OCI-LY1 (cell line): ENCODE results near the gene LMOD3.

Experiments
- H2AFZ ChIP-seq: fragments of 200-600 bp; sonication (generic), shearing (Covaris generic); 2 replicates; pipeline ENCODE4 v1.6.0; 2014; ENCODE audit warnings: antibody characterized with exemption, mild to moderate bottlenecking, low read length
- H3F3A ChIP-seq: fragments of 200-600 bp; sonication (generic), shearing (Covaris generic); 2 replicates; pipeline ENCODE4 v1.6.0; 2014; ENCODE audit warnings: mild to moderate bottlenecking, antibody characterized with exemption, low read length, moderate library complexity; ENCODE audit not compliant: insufficient read depth
- H3K27ac ChIP-seq: fragments of 200-600 bp; sonication (generic); 2 replicates; pipeline ENCODE4 v1.5.1; 2014; ENCODE audit warnings: low read length, mixed run types, mild to moderate bottlenecking, low read depth; ENCODE audit not compliant: poor library complexity, severe bottlenecking
- H3K27me3 ChIP-seq: fragments of 200-600 bp; sonication (generic); 2 replicates; pipeline ENCODE4 v1.6.0; 2014; ENCODE audit warnings: antibody characterized with exemption, mild to moderate bottlenecking, low read length, moderate library complexity; ENCODE audit not compliant: insufficient read depth
- H3K36me3 ChIP-seq: fragments of 200-600 bp; sonication (generic); 2 replicates; pipeline ENCODE4 v1.6.1; 2014; ENCODE audit warnings: mild to moderate bottlenecking, antibody characterized with exemption, low read length, moderate library complexity, mixed read lengths; ENCODE audit not compliant: insufficient read depth
- H3K4me1 ChIP-seq: fragments of 200-600 bp; sonication (generic); 2 replicates; pipeline ENCODE4 v1.5.1; 2014; ENCODE audit warnings: mild to moderate bottlenecking, low read length, moderate library complexity; ENCODE audit not compliant: insufficient read depth, severe bottlenecking
- H3K4me2 ChIP-seq: fragments of 200-600 bp; sonication (generic), shearing (Covaris generic); 2 replicates; pipeline ENCODE4 v1.6.1; 2014; ENCODE audit warnings: low read length
- H3K4me3 ChIP-seq: fragments of 200-600 bp; sonication (generic); 2 replicates; pipeline ENCODE4 v1.5.1; 2014; ENCODE audit warnings: low read length, low read depth, mild to moderate bottlenecking, mixed read lengths; ENCODE audit not compliant: poor library complexity, severe bottlenecking
- H3K79me2 ChIP-seq: fragments of 200-600 bp; shearing (Covaris generic); 2 replicates; pipeline ENCODE4 v1.6.1; 2016; ENCODE audit warnings: mixed run types, low read length, mixed read lengths; ENCODE audit not compliant: insufficient read depth
- H3K9ac ChIP-seq: fragments of 200-600 bp; sonication (generic), shearing (Covaris generic); 2 replicates; pipeline ENCODE4 v1.6.1; 2014; ENCODE audit warnings: mild to moderate bottlenecking, low read length, mixed read lengths
- H3K9me2 ChIP-seq: fragments of 200-600 bp; sonication (generic), shearing (Covaris generic); 2 replicates; pipeline ENCODE4 v1.6.1; 2014; ENCODE audit warnings: low read depth, mild to moderate bottlenecking, low read length, mixed read lengths
- H3K9me3 ChIP-seq: fragments of 200-600 bp; shearing (Covaris generic); 2 replicates; pipeline ENCODE4 v1.6.1; 2014; ENCODE audit warnings: low read length, mixed read lengths
- H4K20me1 ChIP-seq: fragments of 200-600 bp; sonication (generic), shearing (Covaris generic); 2 replicates; pipeline ENCODE4 v1.6.0; 2016; ENCODE audit warnings: mild to moderate bottlenecking, low read length; ENCODE audit not compliant: insufficient read depth
- CTCF ChIP-seq: fragments of 200-600 bp; sonication (generic), shearing (Covaris generic); IDR thresholded peaks from 2 replicates; pipeline ENCODE4 v1.5.1; 2017; ENCODE audit warnings: mild to moderate bottlenecking, antibody characterized with exemption, low read length, moderate library complexity, mixed read lengths
- EZH2 ChIP-seq: fragments of 200-600 bp; sonication (generic), shearing (Covaris generic); IDR thresholded peaks from 2 replicates; pipeline ENCODE4 v1.8.0; 2017; ENCODE audit warnings: borderline replicate concordance, mixed run types, mild to moderate bottlenecking, antibody characterized with exemption, low read length, moderate library complexity, mixed read lengths

The LMOD3 gene

GRCh38 chr3:69149586-69149985 is 27.2 kb upstream of the LMOD3 start:
- Histone ChIP-seq H3F3A (no peaks in the 10 kb centered on the region), H3K27me3 (no peaks in the 10 kb centered on the region)
- no peak for TF ChIP-seq CTCF

DNA sequence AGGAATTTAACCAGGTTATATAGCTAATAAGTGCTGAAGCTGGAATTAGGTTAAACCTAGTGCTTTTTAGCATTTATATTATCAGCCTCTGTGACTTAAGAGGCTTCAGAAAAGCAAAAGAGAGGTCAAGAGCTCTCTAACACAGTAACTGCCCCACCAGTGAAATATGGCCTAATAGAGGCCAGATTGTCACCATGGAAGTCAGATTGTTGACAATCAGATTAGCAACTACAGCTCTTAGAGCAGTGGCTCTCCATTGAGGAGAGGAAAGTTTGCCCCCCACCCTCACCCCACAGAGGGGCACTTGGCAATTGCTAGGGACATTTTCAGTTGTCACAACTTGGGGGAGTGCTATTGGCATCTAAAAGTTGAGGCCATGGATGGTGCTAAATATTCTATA is 23.3 kb upstream of the LMOD3 start:
- Histone ChIP-seq H3K27ac (no peak overlapping the region), H3F3A (no peaks in the 10 kb centered on the region), H3K4me2 (no peak overlapping the region), H3K4me1 (no peaks in the 10 kb centered on the region), H4K20me1 (no peaks in the 10 kb centered on the region), H3K4me3 (no peak overlapping the region), H3K9me3 (no peaks in the 10 kb centered on the region), H3K79me2 (no peaks in the 10 kb centered on the region), H3K27me3 (no peaks in the 10 kb centered on the region), H2AFZ (no peak overlapping the region), H3K9ac (no peak overlapping the region), H3K36me3 (no peaks in the 10 kb centered on the region), H3K9me2 (no peaks in the 10 kb centered on the region)
- TF ChIP-seq CTCF, result no peak

More at GRCh38 chr3:69149586-69149985, 27.2 kb upstream of the LMOD3 start:
- H3K36me3 ChIP-seq, result no peaks in the 10 kb centered on the region
- H3K9me3 ChIP-seq, result no peaks in the 10 kb centered on the region
- no peak overlapping the region for H3K27ac ChIP-seq
- no peaks in the 10 kb centered on the region for H3K79me2 ChIP-seq
- H3K4me3 ChIP-seq, result no peak overlapping the region
- H3K4me2 ChIP-seq, result no peak overlapping the region
- no peaks in the 10 kb centered on the region for H3K4me1 ChIP-seq
- H2AFZ ChIP-seq, result no peak overlapping the region
- H3K9me2 ChIP-seq, result no peaks in the 10 kb centered on the region
- no peak overlapping the region for H3K9ac ChIP-seq
- H4K20me1 ChIP-seq, result no peaks in the 10 kb centered on the region

DNA sequence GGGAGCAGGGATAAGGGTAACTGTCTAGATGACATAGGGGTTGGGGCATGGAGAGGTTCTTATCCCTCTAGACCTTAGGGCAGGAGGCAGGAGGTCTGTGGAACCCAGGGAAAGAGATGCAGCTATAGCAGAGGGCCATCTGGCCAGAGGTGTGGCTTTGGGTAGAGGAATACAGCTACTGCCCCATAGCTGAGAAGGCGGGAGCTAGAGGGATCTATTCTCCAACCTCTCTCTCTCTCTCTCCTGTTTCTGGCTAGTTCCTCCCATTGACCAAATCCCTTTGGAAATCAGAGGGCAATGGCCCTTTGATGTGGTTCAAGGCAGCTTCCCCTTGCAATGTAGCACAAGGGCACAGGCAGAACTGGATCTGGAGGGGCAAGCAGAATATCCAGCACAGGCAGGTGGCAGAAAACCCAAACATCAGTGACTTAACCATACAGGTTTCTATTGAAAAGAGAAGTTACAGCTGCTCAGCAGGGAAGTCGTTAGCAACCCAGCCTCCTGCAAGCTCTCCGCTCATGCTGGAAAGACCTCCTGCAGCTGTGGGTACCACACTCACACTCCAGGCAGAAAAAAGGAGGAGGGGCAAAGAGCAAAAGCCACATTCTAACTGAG is 22.3 kb upstream of the LMOD3 start:
- Histone ChIP-seq H3K4me1 (no peaks in the 10 kb centered on the region), H3K9ac (no peak overlapping the region), H3K79me2 (no peaks in the 10 kb centered on the region), H3F3A (no peaks in the 10 kb centered on the region), H3K4me3 (no peak overlapping the region), H3K4me2 (no peak overlapping the region), H3K36me3 (no peaks in the 10 kb centered on the region), H3K27ac (no peak overlapping the region), H3K9me3 (no peaks in the 10 kb centered on the region), H3K9me2 (no peaks in the 10 kb centered on the region), H4K20me1 (no peaks in the 10 kb centered on the region), H2AFZ (no peak overlapping the region), H3K27me3 (no peaks in the 10 kb centered on the region)
- TF ChIP-seq EZH2, result no peak
- no peak for TF ChIP-seq CTCF
